PC-9 (cell line): ENCODE results near the gene AVEN. TPM values are rescaled to one million over a fixed set of nuclear protein-coding genes. Genes with fewer than 3 reads are reported as not detected.

Experiments used
- BruUV-seq: library from RNA; stranded (reverse); fragments of 400-500 nt; replicated peaks from 2 replicates; lab custom pipeline; 2021; lab: Mats Ljungman, UMichigan
- CTCF ChIA-PET: fragments of 300-600 bp; sonication (Branson Sonifier 250); formaldehyde crosslinking; loops from one replicate; lab custom pipeline; 2022; ENCODE audit warnings: antibody characterized with exemption; lab: Charles Lee
- POLR2A ChIA-PET: fragments of 300-600 bp; sonication (Branson Sonifier 250); formaldehyde crosslinking; loops from one replicate; lab custom pipeline; 2022; ENCODE audit warnings: antibody characterized with exemption; ENCODE audit not compliant: unreplicated experiment; lab: Charles Lee
- DNase-seq, 2 experiments: peaks; one replicate each; pipeline versions ENCODE4 v3.0.0 to v3.0.0-alpha.2; 2015 to 2022; ENCODE audit warnings: mixed read lengths in 1 of 2
- H2AFZ ChIP-seq: fragments of 200-600 bp; sonication (generic); 2 replicates; pipeline ENCODE4 v1.8.1; 2017; ENCODE audit warnings: antibody characterized with exemption
- H3F3A ChIP-seq: fragments of 200-600 bp; sonication (generic); 2 replicates; pipeline ENCODE4 v1.8.1; 2017; ENCODE audit warnings: antibody characterized with exemption, mild to moderate bottlenecking, low read depth; ENCODE audit not compliant: insufficient read depth
- H3K27ac ChIP-seq: fragments of 200-600 bp; sonication (generic); 2 replicates; pipeline ENCODE4 v1.6.1; 2016; ENCODE audit warnings: mixed run types
- H3K27me3 ChIP-seq: fragments of 200-600 bp; sonication (generic); 2 replicates; pipeline ENCODE4 v1.6.1; 2016; ENCODE audit warnings: low read depth, mixed run types; ENCODE audit not compliant: insufficient read depth
- H3K36me3 ChIP-seq: fragments of 200-600 bp; sonication (generic); 2 replicates; pipeline ENCODE4 v1.6.1; 2016; ENCODE audit warnings: low read depth, mixed run types
- H3K4me1 ChIP-seq: fragments of 200-600 bp; sonication (generic); replicated peaks from 2 replicates; pipeline ENCODE4 v1.6.1; 2016; ENCODE audit warnings: mixed run types; ENCODE audit not compliant: insufficient read depth
- H3K4me2 ChIP-seq: fragments of 200-600 bp; sonication (generic); 2 replicates; pipeline ENCODE4 v1.6.1; 2017; ENCODE audit warnings: mixed run types
- H3K4me3 ChIP-seq: fragments of 200-600 bp; sonication (generic); 2 replicates; pipeline ENCODE4 v1.6.1; 2016; ENCODE audit warnings: mixed run types
- H3K79me2 ChIP-seq: fragments of 200-600 bp; sonication (generic); 2 replicates; pipeline ENCODE4 v1.6.1; 2017; ENCODE audit warnings: low read depth, mixed run types
- H3K9me2 ChIP-seq: fragments of 200-600 bp; sonication (generic); 2 replicates; pipeline ENCODE4 v1.8.1; 2017; ENCODE audit warnings: mild to moderate bottlenecking; ENCODE audit not compliant: insufficient read depth
- H3K9me3 ChIP-seq: fragments of 200-600 bp; sonication (generic); 2 replicates; pipeline ENCODE4 v1.8.1; 2016; ENCODE audit warnings: low read depth; ENCODE audit not compliant: insufficient read depth
- H4K20me1 ChIP-seq: fragments of 200-600 bp; sonication (generic); 2 replicates; pipeline ENCODE4 v1.8.1; 2017; ENCODE audit not compliant: insufficient read depth
- EZH2 ChIP-seq: fragments of 200-600 bp; sonication (generic); IDR thresholded peaks from 2 replicates; pipeline ENCODE4 v1.8.0; 2017; ENCODE audit warnings: antibody characterized with exemption, low read depth
- intact Hi-C: fragments of 100-400 bp; cut with micrococcal nuclease; formaldehyde crosslinking; loops from one replicate; pipeline ENCODE4 v1.10.0; 2022; ENCODE audit not compliant: unreplicated experiment
- total RNA-seq: library from RNA; stranded (reverse); gene quantifications from 2 replicates; pipeline ENCODE4 v1.2.3, GENCODE V29; 2021
- TF ChIP-seq, protein P1 (sequence below): fragments of 200-600 bp; sonication (generic); conservative IDR thresholded peaks from 2 replicates; pipeline ENCODE4 v1.6.1; 2017; ENCODE audit warnings: mixed run types, antibody characterized with exemption, mild to moderate bottlenecking, moderate library complexity

The AVEN gene
- total RNA-seq, 1 experiment from 2014 or later: 8.7 TPM

DNA sequence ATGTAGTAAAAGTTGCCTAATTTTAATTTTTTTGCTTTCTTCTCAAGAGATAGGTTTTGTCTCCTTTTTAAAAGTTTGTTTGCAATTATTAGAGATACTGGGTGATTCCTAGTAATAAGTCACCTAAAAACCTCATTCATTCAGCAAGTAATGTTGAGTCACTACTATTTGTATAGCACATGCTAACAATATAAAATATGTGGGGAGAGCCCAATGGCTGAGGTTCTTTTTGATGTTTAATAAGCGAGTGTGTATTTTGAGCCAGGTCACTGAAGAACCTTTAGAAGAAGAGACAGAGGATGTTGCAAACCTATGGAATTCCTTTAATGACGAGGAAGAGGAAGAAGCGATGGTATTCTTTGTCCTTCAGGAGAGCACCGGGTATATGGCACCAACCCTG lies 194.4 kb downstream of the AVEN start:
- no peak for DNase-seq
- H3K27me3 ChIP-seq: no peaks in the 10 kb centered on the region
- H4K20me1 ChIP-seq: no peaks in the 10 kb centered on the region
- POLR2A ChIA-PET: no interaction called here
- no peaks in the 10 kb centered on the region for H3K9me3 ChIP-seq
- no peak overlapping the region for H3K4me2 ChIP-seq
- no peak overlapping the region for H2AFZ ChIP-seq
- no peak overlapping the region for H3K27ac ChIP-seq
- no peaks in the 10 kb centered on the region for H3K79me2 ChIP-seq
- H3K36me3 ChIP-seq: no peaks in the 10 kb centered on the region
- no peaks in the 10 kb centered on the region for H3K4me1 ChIP-seq
- TF ChIP-seq, protein P1, sequence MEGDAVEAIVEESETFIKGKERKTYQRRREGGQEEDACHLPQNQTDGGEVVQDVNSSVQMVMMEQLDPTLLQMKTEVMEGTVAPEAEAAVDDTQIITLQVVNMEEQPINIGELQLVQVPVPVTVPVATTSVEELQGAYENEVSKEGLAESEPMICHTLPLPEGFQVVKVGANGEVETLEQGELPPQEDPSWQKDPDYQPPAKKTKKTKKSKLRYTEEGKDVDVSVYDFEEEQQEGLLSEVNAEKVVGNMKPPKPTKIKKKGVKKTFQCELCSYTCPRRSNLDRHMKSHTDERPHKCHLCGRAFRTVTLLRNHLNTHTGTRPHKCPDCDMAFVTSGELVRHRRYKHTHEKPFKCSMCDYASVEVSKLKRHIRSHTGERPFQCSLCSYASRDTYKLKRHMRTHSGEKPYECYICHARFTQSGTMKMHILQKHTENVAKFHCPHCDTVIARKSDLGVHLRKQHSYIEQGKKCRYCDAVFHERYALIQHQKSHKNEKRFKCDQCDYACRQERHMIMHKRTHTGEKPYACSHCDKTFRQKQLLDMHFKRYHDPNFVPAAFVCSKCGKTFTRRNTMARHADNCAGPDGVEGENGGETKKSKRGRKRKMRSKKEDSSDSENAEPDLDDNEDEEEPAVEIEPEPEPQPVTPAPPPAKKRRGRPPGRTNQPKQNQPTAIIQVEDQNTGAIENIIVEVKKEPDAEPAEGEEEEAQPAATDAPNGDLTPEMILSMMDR: no peak
- no peaks in the 10 kb centered on the region for H3K9me2 ChIP-seq
- CTCF ChIA-PET: interaction anchor here (1.2 kb wide), 1 partner anchor 43 kb away, joined by 3 read pairs; no protein-coding TSS in a partner anchor
- intact Hi-C loops: no loop called here
- H3F3A ChIP-seq: no peaks in the 10 kb centered on the region
- H3K4me3 ChIP-seq: no peak overlapping the region
- BruUV-seq: no TSS peak

DNA sequence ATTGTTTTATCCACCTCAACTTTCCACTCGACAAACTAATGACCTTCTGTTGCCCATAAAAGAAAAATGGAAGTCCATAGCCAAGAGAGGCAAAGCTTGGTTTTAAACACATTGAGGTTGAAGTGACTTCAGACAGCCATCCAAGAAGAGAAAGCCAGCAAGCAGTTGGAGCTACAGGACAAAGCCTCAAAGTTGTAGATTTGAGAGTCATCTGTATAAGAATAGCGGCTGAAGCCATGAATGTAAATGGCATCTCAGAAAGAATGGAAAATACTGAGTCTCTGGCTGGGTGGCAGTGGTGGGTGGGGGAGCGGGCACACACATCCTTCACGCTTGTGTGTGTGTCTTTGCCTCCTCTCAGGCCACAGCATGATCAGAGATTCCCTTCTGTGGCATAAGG lies 194.8 kb downstream of the AVEN start:
- no peaks in the 10 kb centered on the region for H3K36me3 ChIP-seq
- BruUV-seq: no TSS peak
- H3K9me3 ChIP-seq: no peaks in the 10 kb centered on the region
- H4K20me1 ChIP-seq: no peaks in the 10 kb centered on the region
- H2AFZ ChIP-seq: no peak overlapping the region
- DNase-seq: no peak
- no peaks in the 10 kb centered on the region for H3K79me2 ChIP-seq
- no peaks in the 10 kb centered on the region for H3K9me2 ChIP-seq
- no peak overlapping the region for H3K4me2 ChIP-seq
- H3K27me3 ChIP-seq: no peaks in the 10 kb centered on the region
- H3K4me1 ChIP-seq: no peaks in the 10 kb centered on the region
- ChIA-PET POLR2A (no interaction called here), CTCF (no interaction called here)
- H3K4me3 ChIP-seq: no peak overlapping the region
- H3K27ac ChIP-seq: no peak overlapping the region
- no peak for TF ChIP-seq EZH2
- TF ChIP-seq, protein P1: no peak
- H3F3A ChIP-seq: no peaks in the 10 kb centered on the region
- intact Hi-C loops: no loop called here

DNA sequence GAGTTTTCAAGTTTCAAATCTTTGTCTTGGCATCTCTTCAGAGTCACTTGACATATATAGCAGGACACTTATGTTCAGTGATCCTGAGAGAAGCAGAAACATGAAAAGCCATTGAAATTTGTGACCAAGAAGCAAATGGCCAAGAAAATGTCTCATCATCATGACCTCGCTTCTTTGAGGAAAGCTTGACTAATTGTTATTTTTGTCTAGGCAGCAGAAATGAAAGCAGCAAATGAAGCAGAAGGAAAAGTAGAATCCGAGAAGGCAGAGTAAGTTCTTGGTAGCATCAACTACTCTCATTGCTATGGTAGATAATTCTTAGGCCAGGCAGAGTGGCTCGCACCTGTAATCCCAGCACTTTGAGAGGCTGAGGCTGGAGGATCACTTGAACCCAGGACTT lies 198.4 kb downstream of the AVEN start:
- H3K36me3 ChIP-seq: no peaks in the 10 kb centered on the region
- H3K79me2 ChIP-seq: no peaks in the 10 kb centered on the region
- no peak overlapping the region for H3K4me3 ChIP-seq
- ChIA-PET POLR2A (no interaction called here), CTCF (no interaction called here)
- no peaks in the 10 kb centered on the region for H3K9me3 ChIP-seq
- H3F3A ChIP-seq: no peaks in the 10 kb centered on the region
- no TSS peak for BruUV-seq
- intact Hi-C loops: no loop called here
- no peak overlapping the region for H3K27ac ChIP-seq
- no peaks in the 10 kb centered on the region for H3K4me1 ChIP-seq
- no peaks in the 10 kb centered on the region for H3K9me2 ChIP-seq
- no peaks in the 10 kb centered on the region for H4K20me1 ChIP-seq
- TF ChIP-seq EZH2: no peak
- TF ChIP-seq, protein P1: no peak
- no peak overlapping the region for H2AFZ ChIP-seq
- H3K4me2 ChIP-seq: no peak overlapping the region
- no peak for DNase-seq
- no peaks in the 10 kb centered on the region for H3K27me3 ChIP-seq
